Tongue (tissue), 2 donors: ENCODE results near the gene UTP14C. TPM values are rescaled to one million over a fixed set of nuclear protein-coding genes. Genes with fewer than 3 reads are reported as not detected.
"Not testable (repeated sequence)": the region's sequence is repeated elsewhere in the genome, so short reads cannot be mapped to it uniquely, and the experiment has no call there.

Experiments
- DNase-seq: peaks from one replicate; pipeline ENCODE4 v3.0.0-alpha.2; 2015
- total RNA-seq: library from RNA; depleted of rRNA; stranded (reverse); fragments of >200 nt; gene quantifications from one replicate; pipeline ENCODE4 v1.2.3, GENCODE V29; 2014

UTP14C gene
- total RNA-seq, 1 donor from 2014 or later, result 29.5 TPM

- DNase-seq, result peak; percentile 29
Observed at GRCh38 chr13:52003541-52003940, 20.9 kb upstream of the UTP14C start.

- no peak for DNase-seq
Observed at GRCh38 chr13:52004511-52005170, 19.9 kb upstream of the UTP14C start.

GRCh38 chr13:52005841-52006522 is 18.5 kb upstream of the UTP14C start:
- no peak for DNase-seq

GRCh38 chr13:52006523-52007245 is 17.8 kb upstream of the UTP14C start:
- no peak for DNase-seq

GRCh38 chr13:52009946-52010345 is 14.5 kb upstream of the UTP14C start:
- DNase-seq, result no peak

GRCh38 chr13:52010890-52011631 is 13.4 kb upstream of the UTP14C start, which contains the start of gene ATP7B:
Gene ATP7B, minus strand, starts transcription at chr13:52011450. Its CDS starts 113 bp downstream, at chr13:52011337.
- peak; percentile 26 for DNase-seq

- DNase-seq, result peak; percentile 100
Observed at GRCh38 chr13:52011632-52012511, 12.6 kb upstream of the UTP14C start, which contains the start of gene ALG11. Gene ALG11, plus strand, starts transcription at chr13:52012398. Its CDS starts 21 bp downstream, at chr13:52012419.

- no peak for DNase-seq
Observed at GRCh38 chr13:52012512-52012836, 12.0 kb upstream of the UTP14C start.

GRCh38 chr13:52016296-52016695 is 8.2 kb upstream of the UTP14C start:
- DNase-seq, result no peak

- no peak for DNase-seq
Observed at GRCh38 chr13:52020191-52020590, 4.3 kb upstream of the UTP14C start.

- no peak for DNase-seq
Observed at GRCh38 chr13:52022356-52022755, 2.1 kb upstream of the UTP14C start.

GRCh38 chr13:52025475-52026245 is 1.2 kb downstream of the UTP14C start:
- no peak for DNase-seq

- DNase-seq, result no peak
Observed at GRCh38 chr13:52026246-52026626, 1.7 kb downstream of the UTP14C start.

GRCh38 chr13:52027832-52028231 is 3.3 kb downstream of the UTP14C start:
- DNase-seq, result no peak

GRCh38 chr13:52029569-52029968 is 5.1 kb downstream of the UTP14C start:
- no peak for DNase-seq

GRCh38 chr13:52030401-52030800 is 5.9 kb downstream of the UTP14C start:
- not testable (repeated sequence) for DNase-seq

GRCh38 chr13:52033039-52033438 is 8.5 kb downstream of the UTP14C start:
- DNase-seq, result no peak

GRCh38 chr13:52034616-52035226 is 10.2 kb downstream of the UTP14C start:
- no peak for DNase-seq

- DNase-seq, result no peak
Observed at GRCh38 chr13:52036037-52036436, 11.5 kb downstream of the UTP14C start.

- no peak for DNase-seq
Observed at GRCh38 chr13:52043675-52044074, 19.2 kb downstream of the UTP14C start.
